Stimulated activated CD4-positive, alpha-beta T cell treated with anti-CD3 and anti-CD28 coated beads, Interleukin-12 subunit alpha, Interleukin-12 subunit beta, amount 100 ng/mL, for 48 hours (primary cell): ENCODE results near the gene SH3BP4.
"Not testable (repeated sequence)": the region's sequence is repeated elsewhere in the genome, so short reads cannot be mapped to it uniquely, and the experiment has no call there.

Source experiments
- DNase-seq, 3 donors: peaks; one replicate each; pipeline ENCODE4 v3.0.0-alpha.2; 2020; ENCODE audit warnings: low read depth in 2 of 3, low spot score in 1 of 3

Gene SH3BP4

DNA sequence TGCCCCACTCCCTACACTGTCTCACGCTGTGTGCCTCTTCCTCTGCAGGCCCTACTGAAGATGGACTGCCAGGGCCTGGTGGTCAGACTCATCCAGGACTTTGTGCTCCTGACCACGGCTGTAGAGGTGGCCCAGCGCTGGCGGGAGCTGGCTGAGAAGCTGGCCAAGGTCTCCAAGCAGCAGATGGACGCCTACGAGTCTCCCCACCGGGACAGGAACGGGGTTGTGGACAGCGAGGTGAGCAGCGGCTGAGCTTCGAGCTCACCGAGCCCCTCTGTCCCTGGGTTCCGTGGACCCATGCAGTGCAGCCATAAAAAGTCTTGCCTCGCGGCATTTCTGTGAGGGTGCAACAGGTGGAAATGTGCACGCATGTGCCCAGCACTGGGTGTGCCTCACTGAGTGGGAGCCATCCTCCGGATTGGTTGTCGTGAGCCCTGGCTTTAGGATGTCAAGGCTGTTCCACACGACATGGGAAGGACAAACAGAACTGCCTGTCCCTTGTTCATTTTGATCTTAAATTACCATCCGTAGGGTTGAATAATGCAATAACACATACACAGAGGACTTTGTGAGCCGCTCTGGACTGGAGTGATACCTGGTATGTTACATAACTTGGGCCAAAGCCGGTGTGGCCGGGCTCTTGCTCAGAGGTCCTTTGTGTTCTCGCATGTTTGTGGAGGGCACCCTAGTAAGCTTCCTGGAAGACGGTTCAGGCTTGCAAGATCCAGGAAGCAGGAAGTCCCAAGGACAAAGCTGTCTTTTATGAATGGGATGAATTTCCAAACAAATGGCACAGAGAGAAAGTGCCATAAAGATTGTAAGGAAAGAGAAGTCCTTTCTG, 100.9 kb downstream of the SH3BP4 start:
- no peak for DNase-seq

DNA sequence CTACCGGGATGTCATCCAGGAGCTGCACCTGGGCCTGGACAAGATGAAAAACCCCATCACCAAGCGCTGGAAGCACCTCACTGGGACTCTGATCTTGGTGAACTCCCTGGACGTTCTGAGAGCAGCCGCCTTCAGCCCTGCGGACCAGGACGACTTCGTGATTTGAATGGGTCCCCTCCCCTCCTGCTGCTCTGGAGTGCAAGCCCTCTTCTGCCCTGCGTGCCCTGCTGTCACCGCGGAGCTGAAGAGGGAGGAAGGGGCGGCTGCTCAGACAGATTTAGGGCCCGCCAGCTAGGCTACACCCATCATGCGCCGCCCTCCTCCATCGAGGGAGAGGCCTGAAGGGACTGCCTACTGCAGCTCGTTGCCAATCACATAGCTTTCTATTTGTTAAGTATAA, 101.8 kb downstream of the SH3BP4 start:
- DNase-seq = no peak

GRCh38 chr2:235054475-235054874, 102.7 kb downstream of the SH3BP4 start:
- no peak for DNase-seq

DNA sequence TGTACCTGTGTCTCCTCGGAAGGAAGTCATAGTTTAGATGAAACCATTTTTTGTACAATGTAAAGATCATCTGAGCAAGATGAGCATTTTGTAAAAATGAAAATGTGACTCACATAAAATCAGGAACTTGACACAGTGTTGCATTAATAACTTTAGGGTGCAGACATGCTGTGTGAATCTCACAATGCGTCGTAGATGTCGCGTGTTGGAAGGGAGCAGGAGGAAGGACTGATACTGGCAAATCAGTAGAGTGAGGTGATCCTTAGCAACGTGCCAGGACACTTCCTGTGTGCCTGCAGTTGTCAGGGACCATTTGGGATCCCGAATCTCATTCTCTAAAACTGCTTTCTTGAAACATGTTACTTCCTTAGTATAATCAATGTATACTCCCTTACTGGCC, 103.1 kb downstream of the SH3BP4 start:
- no peak for DNase-seq

- no peak for DNase-seq
Observed at GRCh38 chr2:235055891-235056516, 104.2 kb downstream of the SH3BP4 start.

DNA sequence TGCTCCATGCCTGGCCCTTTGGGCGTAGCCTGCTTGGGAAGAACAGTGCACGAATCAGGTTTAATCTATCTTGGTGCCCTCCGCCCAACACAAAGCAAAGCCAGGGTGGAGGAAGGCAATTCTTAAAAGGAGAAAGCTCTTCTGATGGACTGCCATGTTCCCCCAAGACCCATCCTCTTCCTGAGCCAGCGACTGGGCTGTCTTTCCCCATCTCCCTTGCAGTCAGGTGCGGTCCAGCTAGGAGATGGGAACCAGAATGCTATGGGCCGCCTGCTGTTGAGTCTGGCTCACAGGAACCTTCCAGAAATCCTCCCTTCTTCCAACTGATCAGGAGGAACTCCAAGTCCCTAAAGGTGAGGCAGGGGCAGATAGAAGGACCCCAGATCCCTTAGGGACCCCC, 105.0 kb downstream of the SH3BP4 start:
- DNase-seq = no peak

DNA sequence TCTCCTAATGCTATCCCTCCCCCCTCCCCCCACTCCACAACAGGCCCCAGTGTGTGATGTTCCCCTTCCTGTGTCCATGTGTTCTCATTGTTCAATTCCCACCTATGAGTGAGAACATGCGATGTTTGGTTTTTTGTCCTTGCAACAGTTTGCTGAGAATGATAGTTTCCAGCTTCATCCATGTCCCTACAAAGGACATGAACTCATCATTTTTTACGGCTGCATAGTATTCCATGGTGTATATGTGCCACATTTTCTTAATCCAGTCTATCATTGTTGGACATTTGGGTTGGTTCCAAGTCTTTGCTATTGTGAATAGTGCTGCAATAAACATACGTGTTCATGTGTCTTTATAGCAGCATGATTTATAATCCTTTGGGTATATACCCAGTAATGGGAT, 105.8 kb downstream of the SH3BP4 start:
- not testable (repeated sequence) for DNase-seq

DNA sequence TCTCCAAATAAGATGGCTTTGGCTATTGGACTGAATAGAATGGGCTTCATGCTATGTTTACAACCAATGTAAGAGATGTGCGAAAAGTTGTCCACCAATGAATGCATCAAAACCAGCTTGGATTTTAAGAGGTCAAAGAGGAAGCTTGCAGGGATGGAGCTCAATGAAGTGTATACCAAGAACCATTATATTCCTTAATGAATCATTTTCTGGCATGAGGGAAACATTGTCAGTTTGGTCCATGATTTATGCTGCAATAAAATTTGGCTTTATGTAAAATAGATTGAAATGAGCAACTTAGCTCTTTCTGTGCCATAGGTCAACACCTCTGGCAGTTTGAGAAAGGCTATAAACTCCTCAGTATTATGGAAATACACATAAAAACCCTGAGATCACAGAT, 107.3 kb downstream of the SH3BP4 start:
- no peak for DNase-seq

DNA sequence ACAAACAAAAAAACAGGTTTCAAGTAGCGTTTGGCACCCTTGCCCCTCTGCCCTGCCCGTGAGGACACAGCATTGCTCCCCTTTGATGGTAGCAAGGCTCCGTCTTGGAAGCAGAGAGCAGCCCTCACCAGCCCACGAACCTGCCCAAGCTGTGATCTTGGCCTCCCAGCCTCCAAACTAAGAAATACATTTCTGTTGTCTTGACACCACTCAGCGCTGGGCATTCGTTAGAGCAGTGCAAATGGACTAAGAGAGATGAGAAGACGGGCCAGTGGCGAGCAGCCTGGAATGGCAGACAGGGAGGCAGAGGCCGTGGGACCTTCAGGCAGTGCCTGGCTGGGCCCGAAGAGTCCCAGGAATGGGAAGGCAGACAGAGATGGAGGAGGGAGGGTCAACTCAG, 109.8 kb downstream of the SH3BP4 start:
- DNase-seq = no peak

- DNase-seq = no peak
Observed at GRCh38 chr2:235063471-235063961, 111.7 kb downstream of the SH3BP4 start.

GRCh38 chr2:235064976-235065375, 113.2 kb downstream of the SH3BP4 start:
- DNase-seq = no peak

DNA sequence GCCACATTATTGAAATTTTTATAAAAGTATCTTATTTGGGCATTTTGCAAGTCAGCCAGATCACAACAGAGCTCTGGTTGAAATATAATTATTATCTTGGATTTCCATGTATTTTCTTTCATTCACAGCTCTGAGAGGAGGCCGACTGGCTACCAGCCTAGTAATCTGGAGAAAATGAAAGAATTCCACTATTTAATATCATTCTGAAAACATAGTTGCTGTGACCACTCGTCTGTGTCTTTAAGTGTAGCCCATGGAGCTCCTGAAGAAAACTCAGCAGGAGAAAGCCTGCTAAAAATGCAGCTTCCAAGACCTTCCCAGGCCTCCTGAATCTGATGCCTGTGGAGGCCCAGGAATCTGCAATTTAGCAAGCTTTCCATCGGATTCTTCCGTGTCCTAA, 114.7 kb downstream of the SH3BP4 start:
- no peak for DNase-seq

- no peak for DNase-seq
Observed at GRCh38 chr2:235066895-235067294, 115.1 kb downstream of the SH3BP4 start.

GRCh38 chr2:235068701-235069100, 116.9 kb downstream of the SH3BP4 start:
- no peak for DNase-seq

DNA sequence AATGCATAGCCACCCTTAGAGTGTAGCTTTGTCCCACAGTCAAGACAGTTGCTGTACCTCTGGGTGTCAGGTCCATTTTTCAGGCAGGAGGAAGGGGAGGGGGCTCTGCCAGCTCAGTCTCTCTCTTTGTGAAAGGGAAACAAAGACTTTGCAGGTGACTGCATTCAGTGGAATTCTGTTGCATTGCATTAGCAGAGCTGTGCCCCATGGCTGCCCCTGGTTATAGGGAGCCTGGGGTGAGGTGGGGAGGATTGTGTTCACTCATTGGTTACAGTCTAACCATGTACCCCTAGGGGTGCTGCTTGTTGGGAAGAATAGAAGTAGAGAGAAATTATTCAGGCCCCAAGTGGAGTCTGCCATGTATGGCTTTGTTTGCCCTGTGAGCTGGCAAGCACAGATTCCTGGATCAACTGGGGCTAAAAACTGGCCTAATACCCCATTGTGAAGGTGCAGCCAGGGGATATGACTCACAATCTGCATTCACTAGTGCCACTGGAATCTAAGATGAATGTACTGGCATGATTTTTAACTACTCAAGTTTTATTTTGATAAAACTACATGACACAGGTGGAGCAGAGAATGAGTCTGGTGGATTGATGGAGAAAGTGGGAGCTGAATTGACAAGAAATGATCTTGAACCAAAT, 118.4 kb downstream of the SH3BP4 start:
- no peak for DNase-seq

DNA sequence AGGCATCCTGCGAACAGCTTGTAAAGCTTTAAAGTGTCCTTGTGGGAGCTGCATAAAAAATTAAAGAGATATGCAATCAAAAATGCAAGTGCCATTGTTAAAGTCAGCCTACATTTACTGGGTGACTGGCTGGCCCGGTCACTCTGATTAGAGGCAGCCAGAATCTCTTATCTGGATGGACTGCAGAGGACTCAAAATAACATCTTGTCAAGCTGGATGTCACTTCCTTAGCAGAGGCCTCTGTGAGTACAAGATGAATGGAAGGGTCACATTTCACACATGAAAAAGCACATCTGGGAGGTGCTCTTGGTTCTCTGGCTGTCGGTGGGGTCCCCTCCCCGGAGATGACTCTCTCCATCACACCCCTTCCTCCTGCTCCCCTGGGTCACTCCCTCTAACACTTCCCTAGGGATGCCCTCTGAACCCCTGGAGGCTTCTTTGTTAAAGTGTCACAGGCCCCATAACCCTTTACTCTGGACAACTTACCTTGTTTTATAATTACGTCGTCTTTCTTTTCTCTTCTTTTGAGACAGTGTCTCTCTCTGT, 122.1 kb downstream of the SH3BP4 start:
- DNase-seq = no peak

- DNase-seq = no peak
Observed at GRCh38 chr2:235077046-235077445, 125.2 kb downstream of the SH3BP4 start.

DNA sequence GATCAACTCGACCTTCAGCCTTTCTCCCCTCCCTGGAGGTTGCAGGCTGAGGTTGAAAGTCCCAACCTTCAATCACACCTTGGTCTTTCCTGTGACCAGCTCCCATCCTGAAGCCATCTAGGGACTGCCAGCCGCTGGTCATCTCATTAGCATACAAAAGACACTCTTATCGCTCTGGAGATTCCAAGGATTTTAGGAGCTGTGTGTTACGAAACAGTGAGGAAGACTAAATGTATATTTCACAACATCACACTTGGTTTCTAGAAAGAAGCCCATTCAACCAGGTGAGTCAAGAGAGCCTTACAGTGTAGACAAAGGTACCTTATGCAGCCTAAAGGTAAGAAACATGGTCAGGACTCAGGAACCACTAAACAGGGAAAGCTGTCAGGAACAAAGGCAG, 126.4 kb downstream of the SH3BP4 start:
- no peak for DNase-seq

DNA sequence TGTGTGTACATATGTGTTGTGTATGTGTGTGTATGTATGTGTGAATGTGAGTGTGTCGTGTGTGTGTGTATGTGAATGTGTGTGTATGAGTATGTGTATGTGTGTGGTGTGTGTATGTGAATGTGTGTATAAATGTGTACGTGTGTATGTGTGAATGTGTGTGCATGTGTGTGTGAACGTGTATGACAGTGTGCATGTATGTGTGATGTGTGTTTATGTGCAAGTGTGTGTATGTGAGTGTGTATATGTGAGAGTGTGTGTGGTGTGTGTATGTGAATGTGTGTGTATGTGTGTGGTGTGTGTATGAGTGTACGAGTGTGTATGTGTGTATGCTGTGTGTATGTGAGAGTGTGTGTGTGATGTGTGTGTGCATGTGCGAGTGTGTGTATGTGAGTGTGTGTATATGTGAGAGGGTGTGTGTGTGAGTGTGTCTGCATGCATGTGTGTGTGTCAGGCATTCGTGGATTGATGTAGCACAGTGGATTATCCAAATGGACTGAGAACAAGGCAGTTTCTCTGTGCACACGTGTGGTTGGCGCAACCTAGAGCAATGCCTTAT, 127.2 kb downstream of the SH3BP4 start:
- no peak for DNase-seq

DNA sequence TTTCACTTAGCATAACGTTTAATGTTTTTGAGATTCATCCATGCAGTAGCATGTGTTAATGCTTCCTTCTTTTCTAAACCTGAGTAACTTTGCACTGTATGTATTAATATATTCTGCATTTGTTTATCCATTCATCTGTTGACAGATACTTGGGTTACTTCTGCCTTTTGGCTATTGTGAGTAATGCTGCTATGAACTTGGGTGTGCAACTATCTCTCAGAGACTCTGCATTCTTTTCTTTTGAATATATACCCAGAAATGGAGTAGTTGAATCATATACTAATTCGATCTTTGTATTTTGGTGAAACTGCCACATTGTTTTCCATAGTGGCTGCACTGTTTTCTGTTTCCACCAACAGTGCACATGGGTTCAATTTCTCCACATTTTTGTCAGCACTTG, 128.3 kb downstream of the SH3BP4 start:
- DNase-seq = no peak

DNA sequence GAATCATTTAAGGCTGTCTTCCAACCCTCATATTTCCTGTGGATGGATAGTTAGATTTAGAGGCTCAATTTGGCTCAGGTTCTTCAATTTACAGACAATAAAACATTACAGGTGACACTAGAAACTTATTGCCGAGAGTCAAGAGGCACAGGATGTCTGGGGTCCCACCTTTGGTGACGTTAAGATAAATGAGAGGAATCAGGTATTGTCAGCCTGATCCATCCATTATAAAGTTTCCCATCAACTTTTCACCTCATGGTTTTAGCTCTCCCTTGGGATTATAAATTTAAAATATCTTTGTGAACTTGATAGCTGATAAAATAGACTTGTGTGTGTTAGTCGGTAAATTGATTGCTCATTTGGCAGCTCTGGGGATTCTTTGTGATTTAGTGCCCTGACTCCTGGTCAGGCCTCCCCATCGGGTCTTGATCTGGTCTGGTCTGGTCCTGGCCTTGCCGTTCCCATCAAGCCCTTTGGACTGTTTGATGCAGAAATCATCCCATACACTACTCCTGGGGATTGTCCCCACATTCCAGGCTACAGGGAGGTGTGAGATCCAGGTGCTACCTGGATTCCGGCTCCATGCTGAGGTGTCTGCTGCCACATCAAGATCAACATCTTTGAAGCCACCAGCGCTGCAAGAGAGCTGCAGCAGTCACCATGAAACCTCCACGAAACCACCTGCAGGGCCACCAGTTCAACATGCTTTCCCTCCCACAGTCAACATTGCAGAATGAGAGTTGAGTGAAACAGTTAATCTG, 130.9 kb downstream of the SH3BP4 start:
- no peak for DNase-seq
